Left lobe of liver (tissue), 2 donors: ENCODE measurements around the gene TXNRD2. TPM values are rescaled to one million over a fixed set of nuclear protein-coding genes. Genes with fewer than 3 reads are reported as not detected.
A peak's percentile ranks its signal among the peaks of the same experiment; 100 is the strongest.

Experiments
- ATAC-seq: fragments of 200-7000 bp; cut with Tn5 transposase; one replicate; pipeline ENCODE4 v1.9.1; 2020; ENCODE audit warnings: mild to moderate bottlenecking, moderate library complexity
- DNase-seq: peaks from one replicate; pipeline ENCODE4 v3.0.0-alpha.2; 2020; ENCODE audit warnings: low spot score
- total RNA-seq: library from RNA; stranded (reverse); gene quantifications from one replicate; pipeline ENCODE4 v1.2.1, GENCODE V29; 2021
- donor health status: DM: no; HTN: no; CAD: no; lungs with moderate emphysema.
- donor health status: DM: no; HTN: yes; CAD: no.

TXNRD2 gene
- total RNA-seq, 1 donor from 2014 or later, result 44.6 TPM

- ATAC-seq (no peak), DNase-seq (no peak)
Measured at GRCh38 chr22:19980766-19981165, 39.1 kb upstream of the TXNRD2 start.

- DNase-seq (no peak), ATAC-seq (no peak)
Measured at GRCh38 chr22:19979712-19980493, 38.3 kb upstream of the TXNRD2 start.

GRCh38 chr22:19978748-19979147 is 37.1 kb upstream of the TXNRD2 start:
- ATAC-seq (no peak), DNase-seq (no peak)

- ATAC-seq (no peak), DNase-seq (no peak)
Measured at GRCh38 chr22:19977296-19978243, 36.0 kb upstream of the TXNRD2 start.

GRCh38 chr22:19976671-19977070 is 35.1 kb upstream of the TXNRD2 start:
- ATAC-seq (no peak), DNase-seq (no peak)

GRCh38 chr22:19975707-19976035 is 34.1 kb upstream of the TXNRD2 start:
- ATAC-seq (no peak), DNase-seq (no peak)

- no peak for ATAC-seq
- no peak for DNase-seq
Measured at GRCh38 chr22:19974935-19975706, 33.5 kb upstream of the TXNRD2 start.

- ATAC-seq (no peak), DNase-seq (no peak)
Measured at GRCh38 chr22:19974268-19974861, 32.7 kb upstream of the TXNRD2 start.

- no peak for DNase-seq
- no peak for ATAC-seq
Measured at GRCh38 chr22:19973551-19974267, 32.1 kb upstream of the TXNRD2 start.

GRCh38 chr22:19972652-19973550 is 31.3 kb upstream of the TXNRD2 start:
- DNase-seq (no peak), ATAC-seq (no peak)

GRCh38 chr22:19972251-19972650 is 30.6 kb upstream of the TXNRD2 start:
- ATAC-seq (no peak), DNase-seq (no peak)

GRCh38 chr22:19971276-19972124 is 29.9 kb upstream of the TXNRD2 start:
- ATAC-seq (peak; percentile 57), DNase-seq (no peak)

GRCh38 chr22:19970479-19971275 is 29.1 kb upstream of the TXNRD2 start:
- DNase-seq (peak; percentile 92), ATAC-seq (peak; percentile 73)

GRCh38 chr22:19970031-19970478 is 28.4 kb upstream of the TXNRD2 start:
- ATAC-seq (peak; percentile 3), DNase-seq (no peak)

- no peak for DNase-seq
- no peak for ATAC-seq
Measured at GRCh38 chr22:19969141-19969928, 27.7 kb upstream of the TXNRD2 start.

GRCh38 chr22:19968450-19968891 is 26.9 kb upstream of the TXNRD2 start:
- peak; percentile 73 for DNase-seq
- peak; percentile 22 for ATAC-seq
